AG04449 (cell line): Measurements from ENCODE around the gene WNT6.

Experiments used
- CTCF ChIA-PET: fragments of 350-600 bp; formaldehyde crosslinking; extraction: SDS; loops from one replicate; lab custom pipeline; 2021; ENCODE audit warnings: antibody characterized with exemption; lab: Yijun Ruan, JAX
- POLR2A ChIA-PET: fragments of 400-600, 350-600 bp; formaldehyde crosslinking; extraction: SDS; loops from one replicate; lab custom pipeline; 2020; ENCODE audit warnings: antibody characterized with exemption, inconsistent platforms; lab: Yijun Ruan, JAX
- DNase-seq: peaks from one replicate; pipeline ENCODE4 v3.0.0-alpha.2; 2010; ENCODE audit warnings: low read depth, low spot score
- H3K4me3 ChIP-seq: 2 replicates; pipeline ENCODE4 v1.5.1; 2011; ENCODE audit warnings: low read depth, mild to moderate bottlenecking, control low read depth, low read length
- TF ChIP-seq, protein P1 (sequence below): IDR thresholded peaks from one replicate; pipeline ENCODE4 v1.5.1; 2011; ENCODE audit warnings: mild to moderate bottlenecking, moderate library complexity, low read length, control low read depth, inconsistent platforms; ENCODE audit not compliant: insufficient read depth; ENCODE audit errors: missing control alignments

The WNT6 gene

GRCh38 chr2:218821605-218822211, 37.9 kb upstream of the WNT6 start:
- TF ChIP-seq, protein P1, sequence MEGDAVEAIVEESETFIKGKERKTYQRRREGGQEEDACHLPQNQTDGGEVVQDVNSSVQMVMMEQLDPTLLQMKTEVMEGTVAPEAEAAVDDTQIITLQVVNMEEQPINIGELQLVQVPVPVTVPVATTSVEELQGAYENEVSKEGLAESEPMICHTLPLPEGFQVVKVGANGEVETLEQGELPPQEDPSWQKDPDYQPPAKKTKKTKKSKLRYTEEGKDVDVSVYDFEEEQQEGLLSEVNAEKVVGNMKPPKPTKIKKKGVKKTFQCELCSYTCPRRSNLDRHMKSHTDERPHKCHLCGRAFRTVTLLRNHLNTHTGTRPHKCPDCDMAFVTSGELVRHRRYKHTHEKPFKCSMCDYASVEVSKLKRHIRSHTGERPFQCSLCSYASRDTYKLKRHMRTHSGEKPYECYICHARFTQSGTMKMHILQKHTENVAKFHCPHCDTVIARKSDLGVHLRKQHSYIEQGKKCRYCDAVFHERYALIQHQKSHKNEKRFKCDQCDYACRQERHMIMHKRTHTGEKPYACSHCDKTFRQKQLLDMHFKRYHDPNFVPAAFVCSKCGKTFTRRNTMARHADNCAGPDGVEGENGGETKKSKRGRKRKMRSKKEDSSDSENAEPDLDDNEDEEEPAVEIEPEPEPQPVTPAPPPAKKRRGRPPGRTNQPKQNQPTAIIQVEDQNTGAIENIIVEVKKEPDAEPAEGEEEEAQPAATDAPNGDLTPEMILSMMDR: no peak
- H3K4me3 ChIP-seq: no peak overlapping the region
- POLR2A ChIA-PET: no interaction called here
- DNase-seq: no peak
- CTCF ChIA-PET: interaction anchor here (1.2 kb wide), 1 partner anchor 55 kb away, joined by 3 read pairs; no protein-coding TSS in a partner anchor

DNA sequence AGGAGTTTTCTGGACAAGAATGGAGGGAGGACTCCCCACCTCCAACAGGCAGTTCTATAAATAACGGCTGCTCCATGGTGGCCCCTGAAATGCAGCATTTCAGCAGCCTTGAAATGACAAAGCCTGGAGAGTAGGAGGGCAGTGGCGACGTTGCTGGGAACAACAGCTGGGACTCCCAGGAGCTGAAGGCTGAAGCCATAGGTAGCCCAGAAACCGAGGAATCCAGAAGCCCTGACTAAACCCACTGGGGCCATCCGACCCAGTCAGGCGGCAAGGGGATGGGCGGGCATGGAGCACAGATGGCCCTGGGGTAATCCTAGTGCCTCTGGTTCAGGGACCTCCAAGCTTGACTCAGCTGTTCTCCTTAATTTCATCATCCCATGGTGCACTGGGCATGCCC, 37.0 kb upstream of the WNT6 start:
- TF ChIP-seq, protein P1: no peak
- no peak for DNase-seq
- H3K4me3 ChIP-seq: no peak overlapping the region
- POLR2A ChIA-PET: no interaction called here
- CTCF ChIA-PET: interaction anchor here (2.6 kb wide), 1 partner anchor 25 kb away, joined by 7 read pairs; no protein-coding TSS in a partner anchor

- POLR2A ChIA-PET: no interaction called here
- H3K4me3 ChIP-seq: no peak overlapping the region
- DNase-seq: no peak
- CTCF ChIA-PET: interaction anchor here (2.6 kb wide), 1 partner anchor 24 kb away, joined by 7 read pairs; no protein-coding TSS in a partner anchor
- TF ChIP-seq, protein P1: no peak
Observed at GRCh38 chr2:218823196-218823855, 36.3 kb upstream of the WNT6 start.

DNA sequence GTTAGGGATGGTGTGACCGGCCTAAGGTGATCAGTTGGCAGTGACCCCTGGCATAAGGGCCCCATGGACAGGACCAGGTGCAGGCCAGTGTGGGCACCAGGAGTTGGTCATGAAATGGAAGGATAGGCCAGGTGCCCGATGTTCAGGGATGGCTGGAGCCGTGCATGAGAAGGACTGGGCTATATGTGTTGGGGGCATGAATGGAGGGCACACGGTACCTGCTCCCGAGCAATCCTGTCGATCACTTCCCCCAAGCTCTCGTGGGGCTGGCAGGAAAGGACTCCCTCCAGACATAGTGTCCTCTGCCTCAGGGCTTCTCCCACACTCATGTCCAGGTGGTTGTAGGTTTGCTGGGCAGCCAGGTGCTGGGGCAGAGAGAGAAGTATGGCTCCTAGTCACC, 35.6 kb upstream of the WNT6 start:
- TF ChIP-seq, protein P1: no peak
- H3K4me3 ChIP-seq: no peak overlapping the region
- DNase-seq: no peak
- ChIA-PET POLR2A (no interaction called here), CTCF (interaction anchor here (2.6 kb wide), 1 partner anchor 24 kb away, joined by 7 read pairs; no protein-coding TSS in a partner anchor)

- TF ChIP-seq, protein P1: no peak
- DNase-seq: no peak
- ChIA-PET POLR2A (no interaction called here), CTCF (interaction anchor here (1.0 kb wide), 1 partner anchor 21 kb away, joined by 3 read pairs; no protein-coding TSS in a partner anchor)
- no peak overlapping the region for H3K4me3 ChIP-seq
Observed at GRCh38 chr2:218826791-218827190, 32.8 kb upstream of the WNT6 start.
